GM19023 (cell line): Measurements from ENCODE around the gene CHST3.
"Not testable (repeated sequence)": the region's sequence is repeated elsewhere in the genome, so short reads cannot be mapped to it uniquely, and the experiment has no call there.

Experiments used
- ATAC-seq: cut with Tn5 transposase; IDR thresholded peaks from one replicate; pipeline ENCODE4 v1.9.1; 2021; ENCODE audit warnings: mild to moderate bottlenecking, moderate library complexity; ENCODE audit not compliant: unreplicated experiment

Gene CHST3

DNA sequence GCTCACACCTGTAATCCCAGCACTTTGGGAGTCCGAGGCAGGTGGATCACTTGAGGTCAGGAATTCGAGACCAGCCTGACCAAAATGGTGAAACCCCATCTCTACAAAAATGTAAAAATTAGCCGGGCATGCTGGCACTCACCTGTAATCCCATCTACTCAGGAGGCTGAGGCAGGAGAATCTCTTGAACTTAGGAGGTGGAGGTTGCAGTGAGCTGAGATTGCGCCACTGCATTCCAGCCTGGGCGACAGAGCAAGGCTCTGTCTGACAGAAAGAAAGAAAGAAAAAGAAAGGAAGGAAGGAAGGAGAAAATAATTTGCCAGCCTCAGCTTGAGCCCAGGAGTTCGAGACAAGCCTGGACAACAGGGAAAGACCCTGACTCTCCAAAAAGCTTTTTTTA, 24.7 kb downstream of the CHST3 start:
- not testable (repeated sequence) for ATAC-seq

DNA sequence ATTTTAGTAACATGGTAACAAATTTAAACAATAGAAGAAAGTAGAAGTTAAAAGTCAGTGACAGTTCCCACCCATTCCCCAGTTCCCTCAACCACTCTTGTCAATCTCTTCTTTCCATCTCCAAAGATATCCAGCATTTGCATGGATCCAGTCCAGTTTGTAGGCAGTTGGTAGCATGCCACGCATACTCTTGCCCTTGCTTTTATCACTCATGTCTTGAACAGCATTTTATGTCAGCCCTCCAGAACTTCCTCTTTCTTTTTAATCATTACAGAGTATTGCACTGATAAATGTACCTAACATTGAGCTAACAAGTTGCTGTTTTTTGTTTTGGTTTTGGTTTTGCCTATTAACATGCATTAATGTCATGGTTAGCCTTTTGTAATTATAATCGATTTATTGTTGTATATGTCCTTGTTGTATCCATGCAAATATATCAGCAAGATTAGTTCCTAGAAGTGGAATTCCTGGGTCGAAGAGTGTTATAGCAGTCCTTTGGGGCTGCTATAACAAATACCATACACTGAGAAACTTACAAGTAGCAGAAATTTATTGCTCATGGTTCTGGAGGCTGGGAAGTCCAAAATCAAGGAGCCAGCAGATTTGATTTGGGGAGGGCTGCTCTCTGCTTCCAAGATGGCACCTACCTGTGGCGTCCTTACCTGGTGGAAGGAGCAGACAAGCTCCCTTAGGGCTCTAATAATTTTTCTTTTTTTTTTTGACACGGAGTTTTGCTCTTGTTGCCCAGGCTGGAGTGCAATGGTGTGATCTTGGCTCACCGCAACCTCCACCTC, 25.7 kb downstream of the CHST3 start:
- ATAC-seq: no peak

DNA sequence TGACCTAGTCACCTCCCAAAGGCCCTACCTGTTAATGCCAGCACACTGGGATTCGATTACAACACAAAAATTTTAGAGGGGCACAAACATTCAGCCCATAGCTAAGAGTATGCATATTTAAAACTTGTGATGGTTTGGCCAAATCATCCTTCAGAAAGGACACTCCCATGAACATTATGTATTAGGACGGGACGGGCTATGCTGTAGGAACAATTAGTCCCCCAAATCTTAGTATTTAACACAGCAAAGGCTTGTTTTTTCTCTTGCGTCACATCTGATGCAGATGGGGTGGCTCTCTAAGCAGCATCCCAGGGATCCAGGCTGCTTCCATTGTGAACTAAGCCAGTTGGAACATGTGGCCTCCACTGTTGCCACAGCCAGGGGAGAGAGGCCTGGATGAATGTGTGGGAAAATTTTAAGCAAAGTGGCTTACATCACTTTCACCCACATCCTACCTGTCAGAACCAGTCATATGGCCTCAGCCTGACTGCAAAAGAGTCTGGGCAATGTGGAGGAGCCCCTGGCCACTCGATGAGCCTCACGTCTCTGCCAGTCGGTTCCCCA, 26.6 kb downstream of the CHST3 start:
- ATAC-seq: no peak

DNA sequence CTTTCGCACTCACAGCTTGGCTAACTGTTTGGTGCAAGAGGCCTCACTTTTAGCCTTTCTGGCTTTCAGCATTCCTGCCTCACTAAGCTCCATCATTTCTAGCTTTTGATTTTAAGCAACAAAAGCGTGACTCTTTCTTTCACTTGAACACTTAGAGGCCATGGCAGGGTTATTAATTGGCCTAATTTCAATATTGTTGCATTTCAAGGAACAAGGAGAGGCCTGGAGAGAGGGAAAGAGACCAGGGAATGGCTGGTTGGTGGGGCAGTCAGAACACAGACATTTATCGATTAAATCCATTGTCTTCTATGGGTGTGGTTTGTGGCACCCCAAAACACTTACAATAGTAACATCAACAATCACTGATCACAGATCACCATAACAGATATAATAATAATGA, 31.3 kb downstream of the CHST3 start:
- ATAC-seq: no peak

DNA sequence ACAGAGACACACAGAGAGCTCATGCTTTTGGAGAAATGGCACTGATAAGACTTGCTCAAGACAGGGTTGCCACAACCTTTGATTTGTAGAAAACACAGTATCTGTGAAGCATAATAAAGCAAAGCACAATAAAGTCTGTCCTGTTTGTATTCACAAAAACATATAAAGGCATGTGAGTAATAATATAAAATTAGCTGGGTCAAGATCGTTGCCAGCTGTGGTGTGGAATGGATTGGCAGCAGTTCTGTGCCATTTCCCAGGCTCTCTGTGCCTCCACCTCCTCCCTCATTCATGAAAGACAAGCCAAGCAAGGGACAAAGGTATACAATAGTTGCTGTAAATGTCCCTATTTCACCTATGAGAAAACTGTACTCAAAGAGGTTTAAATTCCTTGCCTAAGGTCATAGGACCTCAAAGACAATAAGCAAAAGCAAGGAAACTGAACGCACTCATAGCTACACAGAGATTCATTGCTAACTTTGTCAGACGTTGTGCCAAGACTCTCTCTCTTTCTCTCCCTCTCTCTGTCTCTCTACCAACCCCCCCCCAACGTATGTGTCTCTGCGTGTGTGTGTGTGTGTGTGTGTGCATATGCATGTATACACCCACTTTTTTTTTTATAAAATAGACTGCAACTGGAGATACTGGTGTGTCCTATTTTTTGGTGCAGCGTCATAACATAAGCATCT, 31.8 kb downstream of the CHST3 start:
- no peak for ATAC-seq

DNA sequence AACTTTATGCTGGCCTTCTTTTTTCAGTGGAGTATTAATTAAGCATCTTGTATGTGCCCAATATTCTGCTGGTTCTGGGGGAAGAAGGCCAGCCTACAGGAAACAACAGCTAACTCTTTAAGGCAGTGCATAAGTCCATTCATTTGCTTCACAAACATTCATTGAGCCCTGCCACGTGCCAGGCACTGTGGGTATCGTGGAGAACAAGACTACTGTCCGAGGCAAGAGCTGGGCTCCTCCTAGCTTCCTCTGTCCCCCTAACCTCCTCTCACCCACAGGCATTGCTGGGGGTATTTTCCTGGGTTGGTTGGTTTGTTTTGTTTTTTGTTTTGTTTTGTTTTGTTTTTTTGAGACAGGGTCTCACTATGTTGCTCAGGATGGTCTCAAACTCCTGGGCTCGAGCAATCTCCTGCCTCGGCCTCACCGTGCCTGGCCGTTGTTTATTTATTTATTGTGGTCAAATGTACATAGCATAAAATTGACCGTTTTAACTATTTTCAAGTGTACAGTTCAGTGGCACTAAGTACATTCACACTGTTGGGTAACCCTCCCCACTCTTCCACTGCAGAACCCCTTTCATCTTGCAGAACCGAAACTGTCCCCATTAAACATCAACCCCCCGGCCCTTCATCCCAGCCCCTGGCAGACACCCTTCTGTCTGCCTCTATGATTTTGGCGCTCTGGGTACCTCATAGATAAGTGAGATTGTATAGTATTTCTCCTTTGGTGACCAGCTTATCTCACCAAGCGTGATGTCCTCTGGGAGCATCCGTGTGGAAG, 32.6 kb downstream of the CHST3 start:
- ATAC-seq: no peak

DNA sequence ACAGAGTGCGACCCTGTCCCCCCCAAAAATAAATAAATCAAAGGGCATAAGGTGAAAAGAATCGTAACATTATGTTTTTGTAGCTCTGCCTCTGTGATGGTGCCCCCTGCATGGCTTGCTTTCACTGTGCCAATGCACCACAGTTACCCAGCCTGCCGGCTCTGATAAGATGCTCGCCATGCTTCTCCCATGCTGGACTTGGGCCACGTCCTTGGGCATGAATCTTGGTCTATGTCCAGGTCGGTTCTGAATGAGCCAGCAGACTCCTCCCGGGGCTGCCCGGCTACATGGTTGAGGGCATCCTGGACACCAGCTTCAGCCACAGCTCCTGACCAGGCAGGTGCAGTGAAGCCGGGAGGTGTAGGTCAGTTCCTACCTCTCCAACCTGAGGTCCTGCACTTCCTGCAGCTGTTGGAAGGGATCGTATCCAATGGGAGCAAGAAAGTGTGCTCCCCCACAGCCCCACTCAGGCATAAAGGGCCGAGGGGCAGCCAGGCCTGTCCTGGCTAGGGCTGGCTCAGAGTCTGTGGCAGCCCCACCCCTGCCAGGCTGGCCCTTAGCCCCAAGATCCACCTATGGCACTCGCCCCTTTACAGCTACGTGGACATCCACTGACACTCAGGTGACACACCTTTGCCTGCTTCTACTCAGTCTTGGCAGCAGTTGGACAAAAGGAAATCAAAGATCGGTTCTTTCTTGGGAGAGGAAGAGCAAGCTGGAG, 34.1 kb downstream of the CHST3 start:
- no peak for ATAC-seq

DNA sequence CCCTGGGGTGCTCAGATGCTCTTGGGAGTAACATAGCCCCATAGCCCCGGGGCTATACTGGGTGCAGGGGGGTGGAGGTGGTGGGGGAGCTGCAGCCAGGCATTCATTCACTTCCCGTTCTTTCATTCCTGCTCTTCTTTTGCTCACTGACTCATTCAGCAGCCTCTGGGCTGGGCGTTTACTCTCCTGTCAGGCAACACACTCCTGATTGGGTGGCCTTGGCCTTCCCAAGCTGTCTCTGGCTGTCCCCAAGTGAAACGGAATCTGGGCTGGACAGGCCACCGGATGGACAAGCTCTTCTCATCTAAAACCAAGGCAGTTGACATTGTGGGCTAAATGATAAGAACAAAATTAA, 34.6 kb downstream of the CHST3 start:
- ATAC-seq: no peak

DNA sequence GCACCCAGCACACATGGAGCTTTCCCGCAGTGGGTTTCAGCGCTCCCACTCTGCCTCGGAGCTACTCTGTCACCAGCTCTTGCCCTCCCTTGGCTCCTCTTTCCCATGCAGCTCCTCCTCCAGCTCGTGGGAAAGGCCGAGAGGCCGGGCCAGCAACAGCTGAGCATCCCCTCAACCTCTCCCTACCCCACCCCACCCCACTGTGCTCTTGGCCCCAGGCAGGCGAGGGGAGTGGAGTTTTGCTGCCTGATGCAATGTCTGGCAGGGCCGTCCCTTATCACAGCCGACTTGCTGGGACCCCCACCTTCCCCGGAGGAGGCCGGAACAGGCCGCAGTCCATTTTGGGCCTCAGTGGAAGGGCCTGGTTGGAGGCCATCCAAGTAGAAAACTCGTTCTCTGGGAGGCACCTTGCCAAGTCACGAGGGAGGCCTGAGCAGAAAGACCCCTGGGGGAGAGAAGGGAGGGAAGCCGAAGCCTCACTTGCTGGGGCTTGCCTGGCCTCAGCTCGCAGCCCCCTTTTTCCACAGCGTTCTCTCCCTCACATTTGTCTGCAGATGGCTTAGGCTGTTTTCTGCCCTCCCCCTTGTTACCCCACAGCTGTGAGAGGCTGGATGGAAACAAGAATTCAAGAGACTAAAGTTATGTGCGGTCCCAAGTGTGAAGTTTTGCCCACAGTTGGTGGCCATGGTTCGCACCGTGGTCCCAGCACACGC, 35.3 kb downstream of the CHST3 start:
- ATAC-seq: no peak

DNA sequence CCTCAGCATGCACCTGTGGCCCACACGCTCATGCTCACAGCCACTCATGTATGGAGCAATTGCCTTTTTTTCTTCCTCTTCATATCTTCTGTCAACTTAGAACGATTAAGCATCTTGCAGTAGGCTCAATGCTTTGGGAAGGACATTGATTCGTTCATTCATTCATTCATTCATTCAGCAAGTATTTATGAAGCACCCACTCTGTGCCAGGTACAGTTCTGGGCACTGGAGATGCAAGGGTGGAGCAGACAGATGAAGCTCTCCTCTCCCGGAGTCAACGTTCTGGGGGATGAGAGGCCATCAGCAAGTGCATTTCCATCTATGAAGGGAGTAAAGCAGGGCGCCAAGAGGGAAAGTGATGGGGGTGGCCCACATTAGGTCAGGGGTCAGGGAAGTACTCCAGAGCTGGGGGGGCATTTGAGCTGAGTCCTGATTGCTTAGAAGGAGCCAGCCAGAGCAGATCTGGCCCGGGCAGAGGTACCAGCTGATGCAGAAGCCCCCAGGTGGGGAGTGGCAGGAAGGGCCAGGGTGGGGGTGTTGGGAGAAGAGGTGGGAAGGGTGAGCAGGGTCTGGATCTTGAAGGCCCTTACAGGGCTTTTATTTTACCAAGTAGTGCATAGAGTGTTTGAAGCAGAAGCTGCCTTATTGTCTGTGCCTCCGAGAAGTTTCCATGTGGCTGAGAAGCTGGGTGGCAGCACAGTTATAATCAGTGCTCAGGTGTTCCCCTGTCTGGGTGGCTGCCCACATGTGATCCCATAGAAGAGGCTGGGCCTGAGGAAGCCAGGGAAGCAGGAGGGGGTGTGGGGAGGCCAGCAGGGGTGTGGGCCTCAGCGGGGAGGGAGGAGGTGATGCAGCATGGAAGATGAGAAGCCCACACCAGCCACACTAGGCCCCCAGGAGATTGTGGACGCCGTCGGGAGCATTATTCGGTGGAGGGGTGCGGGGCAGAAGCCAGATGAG, 36.2 kb downstream of the CHST3 start:
- ATAC-seq: no peak

DNA sequence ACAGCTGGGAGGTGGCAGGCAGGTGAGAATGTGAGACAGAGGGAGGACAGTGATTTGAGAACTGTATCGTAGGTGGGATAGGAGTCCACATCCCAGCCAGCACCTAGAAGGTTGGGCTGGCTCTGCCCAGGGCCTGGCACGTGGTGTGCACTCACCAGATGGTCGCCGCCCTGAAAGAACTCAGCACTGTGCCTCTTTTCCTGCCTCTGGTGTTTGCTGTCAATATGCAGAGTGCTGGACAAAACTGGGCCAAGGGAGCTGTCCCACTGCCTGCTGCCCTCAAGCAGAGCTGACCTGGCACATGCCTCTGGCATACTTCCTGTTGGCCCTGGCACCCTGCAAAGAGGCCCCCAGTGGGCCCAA, 36.8 kb downstream of the CHST3 start:
- no peak for ATAC-seq

DNA sequence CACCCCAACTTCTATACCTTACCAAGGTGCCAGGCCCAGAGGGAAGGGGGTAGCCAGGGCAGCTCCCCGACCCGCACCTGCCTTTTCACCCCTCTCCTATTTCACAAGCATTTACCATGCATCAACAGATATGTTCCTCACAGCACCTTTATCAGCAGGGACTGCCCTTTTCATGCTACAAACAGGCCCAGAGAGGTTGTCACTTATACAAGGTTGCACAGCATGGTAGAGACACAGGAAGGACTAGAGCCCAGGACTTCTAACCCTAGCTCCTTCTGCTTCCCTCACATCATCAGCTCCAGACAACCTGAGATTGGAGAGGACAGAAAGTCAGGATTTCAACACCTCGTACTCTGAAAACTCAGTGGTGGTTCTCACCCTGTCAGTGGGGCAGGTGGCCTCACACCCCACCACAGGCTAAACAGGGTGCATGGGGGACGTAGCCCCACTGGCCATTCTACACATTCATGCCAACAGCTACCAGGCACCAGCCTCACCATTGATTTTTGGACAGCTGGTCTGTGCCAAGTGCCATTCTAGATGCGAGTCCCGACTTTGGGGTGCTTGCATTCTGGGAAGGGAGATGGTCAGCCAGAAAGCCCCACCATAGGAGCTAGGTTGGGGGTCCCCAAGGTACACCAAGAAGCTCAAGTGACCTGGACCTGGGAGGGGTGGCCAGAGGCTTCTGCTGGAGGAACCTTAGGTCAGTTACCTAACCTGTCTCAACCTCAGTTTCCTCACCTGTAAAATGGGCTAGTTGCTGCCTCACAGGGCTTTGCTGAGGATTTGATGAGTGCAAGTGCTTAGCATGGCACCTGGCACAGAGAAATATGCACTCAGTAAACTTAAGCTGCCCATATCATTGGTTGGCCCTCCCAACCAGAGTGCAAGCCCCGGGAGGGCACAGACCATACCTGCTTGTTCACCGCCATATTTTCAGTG, 38.4 kb downstream of the CHST3 start:
- ATAC-seq: no peak

DNA sequence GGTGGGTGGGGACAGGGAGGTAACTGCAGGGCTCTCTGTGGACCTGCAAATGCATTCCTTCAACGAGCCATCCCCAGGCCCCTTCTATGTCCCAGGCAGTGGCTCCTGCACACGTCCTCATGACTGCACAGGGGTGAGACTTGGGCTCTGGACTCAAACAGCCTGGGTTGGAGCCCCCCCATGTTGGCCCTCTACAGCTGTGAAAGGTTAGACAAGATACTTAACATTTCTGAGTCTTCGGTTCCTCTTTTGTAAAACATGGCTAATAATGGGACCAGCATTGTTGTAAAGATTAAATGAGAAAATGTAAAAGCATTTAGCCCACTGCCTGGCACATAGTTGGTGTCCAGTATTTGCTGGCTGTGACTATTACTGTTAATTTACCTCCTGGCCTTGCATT, 41.8 kb downstream of the CHST3 start:
- ATAC-seq: no peak

DNA sequence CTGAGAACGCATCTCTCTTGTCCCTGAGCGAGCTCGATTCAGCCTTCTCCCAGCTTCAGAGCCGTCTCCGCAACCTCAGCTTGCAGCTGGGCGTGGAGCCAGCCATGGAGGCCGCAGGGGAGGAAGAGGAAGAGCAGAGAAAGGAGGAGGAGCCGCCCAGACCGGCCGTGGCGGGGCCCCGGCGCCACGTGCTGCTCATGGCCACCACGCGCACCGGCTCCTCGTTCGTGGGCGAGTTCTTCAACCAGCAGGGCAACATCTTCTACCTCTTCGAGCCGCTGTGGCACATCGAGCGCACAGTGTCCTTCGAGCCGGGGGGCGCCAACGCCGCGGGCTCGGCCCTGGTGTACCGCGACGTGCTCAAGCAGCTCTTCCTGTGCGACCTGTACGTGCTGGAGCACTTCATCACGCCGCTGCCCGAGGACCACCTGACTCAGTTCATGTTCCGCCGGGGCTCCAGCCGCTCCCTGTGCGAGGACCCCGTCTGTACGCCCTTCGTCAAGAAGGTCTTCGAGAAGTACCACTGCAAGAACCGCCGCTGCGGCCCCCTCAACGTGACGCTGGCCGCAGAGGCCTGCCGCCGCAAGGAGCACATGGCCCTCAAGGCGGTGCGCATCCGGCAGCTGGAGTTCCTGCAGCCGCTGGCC, 43.2 kb downstream of the CHST3 start:
- no peak for ATAC-seq

DNA sequence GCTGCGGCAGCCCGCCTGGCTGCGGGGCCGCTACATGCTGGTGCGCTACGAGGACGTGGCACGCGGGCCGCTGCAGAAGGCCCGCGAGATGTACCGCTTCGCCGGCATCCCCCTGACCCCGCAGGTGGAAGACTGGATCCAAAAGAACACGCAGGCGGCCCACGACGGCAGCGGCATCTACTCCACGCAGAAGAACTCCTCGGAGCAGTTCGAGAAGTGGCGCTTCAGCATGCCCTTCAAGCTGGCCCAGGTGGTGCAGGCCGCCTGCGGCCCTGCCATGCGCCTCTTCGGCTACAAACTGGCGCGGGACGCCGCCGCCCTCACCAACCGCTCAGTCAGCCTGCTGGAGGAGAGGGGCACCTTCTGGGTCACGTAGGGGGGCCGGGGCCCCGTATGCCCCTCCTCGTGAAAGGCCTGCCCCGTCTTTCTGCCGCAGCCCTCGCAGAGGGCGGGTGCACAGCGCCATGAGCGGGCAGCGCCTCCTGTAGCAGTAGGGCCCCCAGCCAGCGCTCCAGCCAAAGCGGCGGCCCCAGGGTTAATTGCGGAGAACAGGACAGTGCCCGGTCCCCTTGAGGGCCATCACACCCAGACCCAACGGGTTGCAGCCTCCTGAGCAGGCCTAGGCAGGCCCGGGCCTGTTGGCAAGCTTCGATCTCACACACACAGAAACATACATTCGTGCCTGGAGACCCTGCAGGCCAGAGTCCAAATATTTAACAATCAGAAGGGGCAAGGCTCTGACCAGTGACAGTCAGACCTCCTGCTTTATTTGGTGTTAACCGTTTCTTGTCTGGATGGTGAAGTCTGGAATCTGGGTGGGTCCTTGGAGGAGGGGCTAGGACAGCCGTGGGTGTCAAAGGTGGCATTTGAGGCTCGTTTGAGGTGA, 44.1 kb downstream of the CHST3 start:
- no peak for ATAC-seq

DNA sequence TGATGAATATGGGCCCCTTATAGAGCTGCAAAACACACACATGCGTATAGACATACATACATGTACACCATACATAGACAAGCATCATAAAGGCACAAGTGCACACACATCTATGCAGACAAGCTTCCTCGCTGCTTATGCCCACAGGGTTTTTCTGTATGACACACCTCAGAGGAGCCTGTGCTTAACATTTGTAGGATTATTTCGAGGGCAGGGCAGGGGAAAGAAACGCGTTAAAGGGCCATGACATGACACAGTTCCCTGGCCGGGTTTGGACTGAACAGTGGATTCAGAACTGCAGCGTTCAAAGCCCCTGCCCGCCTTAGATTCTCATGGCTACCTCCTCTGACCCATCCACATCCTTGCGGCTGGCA, 44.8 kb downstream of the CHST3 start:
- no peak for ATAC-seq
